HEK293 (cell line): Measurements from ENCODE around the gene ERH.

Source experiments
- CTCF ChIA-PET: fragments of 350-600 bp; formaldehyde crosslinking; extraction: SDS; loops from one replicate; lab custom pipeline; 2021; ENCODE audit warnings: antibody characterized with exemption; lab: Yijun Ruan, JAX
- POLR2A ChIA-PET: fragments of 300-600 bp; formaldehyde crosslinking; extraction: SDS; loops from one replicate; lab custom pipeline; 2020; ENCODE audit warnings: antibody characterized with exemption, inconsistent platforms; lab: Yijun Ruan, JAX
- H3K27ac ChIP-seq: fragments of 200-500 bp; sonication (Bioruptor generic); 2 replicates; pipeline ENCODE4 v1.5.1; 2014; ENCODE audit warnings: low read depth, low read length, control low read depth, inconsistent platforms; ENCODE audit errors: extremely low read depth
- H3K36me3 ChIP-seq, 2 experiments: fragments of 200-500 bp in 1 of 2; sonication (Bioruptor generic) in 1 of 2; 1 replicate in 1 of 2; 2 replicates in 1 of 2; pipeline ENCODE4 v1.5.1; 2014 to 2017; ENCODE audit warnings: inconsistent platforms in 2 of 2, low read length in 2 of 2; ENCODE audit not compliant: control insufficient read depth in 2 of 2, insufficient read depth in 1 of 2
- H3K4me1 ChIP-seq: fragments of 200-500 bp; sonication (Bioruptor generic); 2 replicates; pipeline ENCODE4 v1.5.1; 2014; ENCODE audit warnings: mild to moderate bottlenecking, low read length, inconsistent platforms; ENCODE audit not compliant: control insufficient read depth, insufficient read depth
- H3K4me3 ChIP-seq: 2 replicates; pipeline ENCODE4 v1.5.1; 2011; ENCODE audit warnings: low read depth, mild to moderate bottlenecking, control low read depth, low read length, moderate library complexity
- H3K9me3 ChIP-seq: fragments of 200-500 bp; sonication (Bioruptor generic); 2 replicates; pipeline ENCODE4 v1.5.1; 2014; ENCODE audit warnings: low read depth, low read length, inconsistent platforms; ENCODE audit not compliant: control insufficient read depth, insufficient read depth
- FEZF1 ChIP-seq: fragments of 450-650 bp; formaldehyde crosslinking; IDR thresholded peaks from 2 replicates; pipeline ENCODE4 v1.5.1; 2016; ENCODE audit warnings: missing biosample characterization, missing genetic modification characterization
- KLF1 ChIP-seq: fragments of 450-650 bp; formaldehyde crosslinking; IDR thresholded peaks from 2 replicates; pipeline ENCODE4 v1.5.1; 2016; ENCODE audit warnings: missing biosample characterization, missing genetic modification characterization
- KLF8 ChIP-seq: fragments of 450-650 bp; formaldehyde crosslinking; IDR thresholded peaks from 2 replicates; pipeline ENCODE4 v1.5.1; 2016; ENCODE audit warnings: missing biosample characterization, missing genetic modification characterization
- OSR2 ChIP-seq: fragments of 450-650 bp; formaldehyde crosslinking; IDR thresholded peaks from 2 replicates; pipeline ENCODE4 v1.5.1; 2016; ENCODE audit warnings: missing biosample characterization, missing genetic modification characterization
- SP3 ChIP-seq: fragments of 450-650 bp; formaldehyde crosslinking; IDR thresholded peaks from 2 replicates; pipeline ENCODE4 v1.5.1; 2016; ENCODE audit warnings: missing biosample characterization, missing genetic modification characterization
- WT1 ChIP-seq: fragments of 450-650 bp; formaldehyde crosslinking; IDR thresholded peaks from 2 replicates; pipeline ENCODE4 v1.5.1; 2016; ENCODE audit warnings: missing biosample characterization, missing genetic modification characterization
- YY2 ChIP-seq: fragments of 450-650 bp; formaldehyde crosslinking; IDR thresholded peaks from 2 replicates; pipeline ENCODE4 v1.5.1; 2016; ENCODE audit warnings: missing biosample characterization, missing genetic modification characterization
- ZBTB20 ChIP-seq: fragments of 450-650 bp; formaldehyde crosslinking; IDR thresholded peaks from 2 replicates; pipeline ENCODE4 v1.5.1; 2016; ENCODE audit warnings: missing biosample characterization, missing genetic modification characterization
- ZBTB48 ChIP-seq: fragments of 450-650 bp; formaldehyde crosslinking; IDR thresholded peaks from 2 replicates; pipeline ENCODE4 v1.5.1; 2016; ENCODE audit warnings: missing biosample characterization, missing genetic modification characterization
- ZFP69B ChIP-seq: fragments of 450-650 bp; formaldehyde crosslinking; IDR thresholded peaks from 2 replicates; pipeline ENCODE4 v1.5.1; 2016; ENCODE audit warnings: missing biosample characterization, missing genetic modification characterization
- ZNF10 ChIP-seq: fragments of 450-650 bp; formaldehyde crosslinking; IDR thresholded peaks from 2 replicates; pipeline ENCODE4 v1.5.1; 2017; ENCODE audit warnings: missing biosample characterization, missing genetic modification characterization
- ZNF48 ChIP-seq: fragments of 450-650 bp; formaldehyde crosslinking; IDR thresholded peaks from 2 replicates; pipeline ENCODE4 v1.5.1; 2016; ENCODE audit warnings: missing biosample characterization, missing genetic modification characterization
- ZNF521 ChIP-seq: fragments of 450-650 bp; formaldehyde crosslinking; IDR thresholded peaks from 2 replicates; pipeline ENCODE4 v1.5.1; 2017; ENCODE audit warnings: missing biosample characterization, mild to moderate bottlenecking, missing genetic modification characterization
- ZNF544 ChIP-seq: fragments of 450-650 bp; formaldehyde crosslinking; IDR thresholded peaks from 2 replicates; pipeline ENCODE4 v1.5.0; 2017; ENCODE audit warnings: missing biosample characterization, missing genetic modification characterization
- ZNF549 ChIP-seq: fragments of 450-650 bp; IDR thresholded peaks from 2 replicates; pipeline ENCODE4 v1.5.1; 2018; ENCODE audit warnings: missing biosample characterization, missing genetic modification characterization, mild to moderate bottlenecking, inconsistent platforms, moderate library complexity
- ZNF596 ChIP-seq: fragments of 450-650 bp; IDR thresholded peaks from 2 replicates; pipeline ENCODE4 v1.5.0; 2018; ENCODE audit warnings: missing biosample characterization, mild to moderate bottlenecking, missing genetic modification characterization, moderate library complexity
- ZNF791 ChIP-seq: fragments of 450-650 bp; formaldehyde crosslinking; IDR thresholded peaks from 2 replicates; pipeline ENCODE4 v1.5.1; 2016; ENCODE audit warnings: missing biosample characterization, missing genetic modification characterization
- TF ChIP-seq, protein P1 (sequence below): fragments of 450-650 bp; IDR thresholded peaks from 2 replicates; pipeline ENCODE4 v1.5.1; 2018; ENCODE audit warnings: missing biosample characterization, mild to moderate bottlenecking, missing genetic modification characterization
- TF ChIP-seq, protein P2 (sequence below): fragments of 450-650 bp; IDR thresholded peaks from 2 replicates; pipeline ENCODE4 v1.5.1; 2018; ENCODE audit warnings: missing biosample characterization, missing genetic modification characterization

The ERH gene

DNA sequence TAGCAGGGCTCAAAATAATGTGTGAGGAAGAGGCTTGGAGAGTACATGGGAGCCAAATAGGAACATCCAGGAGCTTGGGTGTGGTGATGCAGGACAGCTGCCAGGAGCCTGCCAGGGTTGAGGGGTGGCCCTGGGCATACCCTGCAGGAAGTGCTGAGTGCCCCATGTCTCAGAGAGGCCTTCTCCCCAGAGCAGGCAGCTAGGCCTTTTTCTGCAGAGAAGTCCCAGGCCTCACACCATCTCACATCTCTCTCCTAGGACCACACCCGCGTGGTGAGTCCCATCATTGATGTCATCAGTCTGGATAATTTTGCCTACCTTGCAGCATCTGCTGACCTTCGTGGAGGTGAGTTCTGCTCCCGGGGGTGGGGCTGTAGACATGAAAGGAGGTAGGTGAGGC, 66.9 kb downstream of the ERH start:
- ChIA-PET CTCF (interaction anchor here (1.2 kb wide), 1 partner anchor 41 kb away, joined by 3 read pairs; no protein-coding TSS in a partner anchor), POLR2A (no interaction called here)
- no peak overlapping the region for H3K4me3 ChIP-seq
- no peaks in the 10 kb centered on the region for H3K4me1 ChIP-seq
- TF ChIP-seq ZNF10 (tag by site-specific recombination) (no peak), ZNF521 (tag by site-specific recombination) (no peak), OSR2 (tag by site-specific recombination) (no peak), FEZF1 (tag by site-specific recombination) (no peak), ZBTB20 (tag by site-specific recombination) (no peak), ZNF48 (tag by site-specific recombination) (no peak), WT1 (tag by site-specific recombination) (no peak), ZNF791 (no peak), ZNF596 (tag by site-specific recombination) (no peak), ZBTB48 (no peak), KLF1 (tag by site-specific recombination) (no peak), ZNF544 (tag by site-specific recombination) (no peak), ZNF549 (tag by site-specific recombination) (no peak), ZFP69B (no peak), KLF8 (tag by site-specific recombination) (no peak), SP3 (tag by site-specific recombination) (no peak), YY2 (tag by site-specific recombination) (no peak)
- TF ChIP-seq, protein P1, sequence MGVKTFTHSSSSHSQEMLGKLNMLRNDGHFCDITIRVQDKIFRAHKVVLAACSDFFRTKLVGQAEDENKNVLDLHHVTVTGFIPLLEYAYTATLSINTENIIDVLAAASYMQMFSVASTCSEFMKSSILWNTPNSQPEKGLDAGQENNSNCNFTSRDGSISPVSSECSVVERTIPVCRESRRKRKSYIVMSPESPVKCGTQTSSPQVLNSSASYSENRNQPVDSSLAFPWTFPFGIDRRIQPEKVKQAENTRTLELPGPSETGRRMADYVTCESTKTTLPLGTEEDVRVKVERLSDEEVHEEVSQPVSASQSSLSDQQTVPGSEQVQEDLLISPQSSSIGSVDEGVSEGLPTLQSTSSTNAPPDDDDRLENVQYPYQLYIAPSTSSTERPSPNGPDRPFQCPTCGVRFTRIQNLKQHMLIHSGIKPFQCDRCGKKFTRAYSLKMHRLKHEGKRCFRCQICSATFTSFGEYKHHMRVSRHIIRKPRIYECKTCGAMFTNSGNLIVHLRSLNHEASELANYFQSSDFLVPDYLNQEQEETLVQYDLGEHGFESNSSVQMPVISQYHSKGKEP (tag by site-specific recombination), result no peak
- TF ChIP-seq, protein P2, sequence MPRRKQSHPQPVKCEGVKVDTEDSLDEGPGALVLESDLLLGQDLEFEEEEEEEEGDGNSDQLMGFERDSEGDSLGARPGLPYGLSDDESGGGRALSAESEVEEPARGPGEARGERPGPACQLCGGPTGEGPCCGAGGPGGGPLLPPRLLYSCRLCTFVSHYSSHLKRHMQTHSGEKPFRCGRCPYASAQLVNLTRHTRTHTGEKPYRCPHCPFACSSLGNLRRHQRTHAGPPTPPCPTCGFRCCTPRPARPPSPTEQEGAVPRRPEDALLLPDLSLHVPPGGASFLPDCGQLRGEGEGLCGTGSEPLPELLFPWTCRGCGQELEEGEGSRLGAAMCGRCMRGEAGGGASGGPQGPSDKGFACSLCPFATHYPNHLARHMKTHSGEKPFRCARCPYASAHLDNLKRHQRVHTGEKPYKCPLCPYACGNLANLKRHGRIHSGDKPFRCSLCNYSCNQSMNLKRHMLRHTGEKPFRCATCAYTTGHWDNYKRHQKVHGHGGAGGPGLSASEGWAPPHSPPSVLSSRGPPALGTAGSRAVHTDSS (tag by site-specific recombination), result no peak
- H3K36me3 ChIP-seq, result peaks cover 0 to 8% of the 10 kb centered on the region in 2 experiments; a peak in 1 of 3 replicates
- H3K27ac ChIP-seq, result no peak overlapping the region
- H3K9me3 ChIP-seq, result no peaks in the 10 kb centered on the region
